GM18519 (cell line): ENCODE data around the gene ARID5B.

ENCODE experiments used
- ATAC-seq: cut with Tn5 transposase; IDR thresholded peaks from one replicate; pipeline ENCODE4 v1.9.1; 2021; ENCODE audit warnings: mild to moderate bottlenecking, moderate library complexity; ENCODE audit not compliant: unreplicated experiment, low FRiP score

Gene ARID5B

GRCh38 chr10:62112300-62112699 lies 210.8 kb downstream of the ARID5B start:
- ATAC-seq = no peak

DNA sequence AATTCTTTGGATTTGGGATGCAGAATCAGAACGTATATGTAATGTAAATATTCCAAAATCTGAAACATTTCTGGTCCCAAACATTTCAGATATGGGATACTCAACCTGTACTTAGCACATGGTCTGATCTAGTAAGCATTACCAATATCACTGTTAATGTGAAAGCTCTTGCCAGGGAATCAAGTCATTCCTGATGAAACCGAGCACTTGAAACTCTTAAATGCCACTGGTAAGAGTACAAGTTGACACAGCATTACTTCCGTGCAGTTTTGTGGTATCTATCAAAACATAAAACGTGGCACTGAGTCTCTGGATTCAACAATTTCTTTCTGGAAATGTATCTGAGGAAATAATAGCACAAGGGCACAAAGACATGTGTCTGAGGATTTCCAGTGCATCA lies 211.5 kb downstream of the ARID5B start:
- no peak for ATAC-seq

DNA sequence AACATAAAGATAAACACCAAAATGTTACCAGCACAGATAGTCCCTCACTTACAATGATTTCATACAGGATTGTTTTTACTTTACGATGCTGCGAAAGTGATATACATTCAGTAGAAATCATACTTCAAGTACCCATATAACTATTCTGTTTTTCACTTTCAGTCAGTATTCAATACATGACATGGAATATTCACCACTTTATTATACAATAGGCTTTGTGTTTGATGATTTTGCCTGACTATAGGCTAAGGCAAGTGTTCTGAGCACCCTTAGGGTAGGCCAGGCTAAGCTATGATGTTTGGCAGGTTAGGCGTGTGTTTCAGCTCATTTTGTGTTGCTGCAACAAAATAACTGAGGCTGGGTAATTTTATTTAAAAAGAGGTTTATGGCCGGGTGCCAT lies 212.2 kb downstream of the ARID5B start:
- ATAC-seq = no peak

DNA sequence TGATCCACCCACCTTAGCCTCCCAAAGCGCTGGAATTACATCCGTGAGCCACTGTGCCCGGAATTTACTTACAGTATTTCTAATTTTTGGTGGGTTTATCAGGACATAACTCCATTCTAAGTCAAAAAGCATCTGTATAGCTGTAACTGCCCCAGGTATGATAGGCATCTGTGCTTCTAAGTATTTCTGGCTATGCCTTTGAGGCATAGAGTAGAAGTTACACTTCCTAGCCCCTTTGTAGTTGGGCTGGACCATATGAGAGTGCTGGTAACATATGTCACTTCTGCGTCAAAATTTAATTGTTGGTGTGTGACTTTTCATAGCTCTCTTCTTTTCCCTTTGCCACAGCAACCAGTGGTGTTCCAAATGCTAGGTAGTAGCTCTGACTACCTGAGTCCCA lies 213.8 kb downstream of the ARID5B start:
- no peak for ATAC-seq

DNA sequence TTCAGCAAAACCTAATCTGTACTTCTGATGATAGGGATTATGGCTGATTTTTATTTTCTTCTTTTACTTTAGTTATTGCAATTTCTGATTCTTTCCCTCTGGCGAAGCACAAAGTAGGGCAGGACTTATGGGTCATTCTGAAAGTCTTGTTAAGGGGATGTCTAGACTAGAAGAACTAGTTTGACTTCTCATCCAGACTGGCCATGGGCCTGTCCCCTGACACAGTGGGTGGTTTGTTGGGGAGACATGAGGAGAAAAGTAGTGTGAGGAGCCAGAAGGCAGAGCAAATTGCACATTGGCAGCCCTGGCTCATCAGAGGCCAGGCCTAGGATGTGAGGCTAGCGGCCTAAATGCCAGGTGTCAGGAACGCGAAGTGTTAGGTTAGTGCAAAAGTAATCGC lies 214.3 kb downstream of the ARID5B start:
- ATAC-seq = no peak

- no peak for ATAC-seq
Observed at GRCh38 chr10:62116896-62117295, 215.4 kb downstream of the ARID5B start.

GRCh38 chr10:62121187-62121530 lies 219.7 kb downstream of the ARID5B start:
- no peak for ATAC-seq

DNA sequence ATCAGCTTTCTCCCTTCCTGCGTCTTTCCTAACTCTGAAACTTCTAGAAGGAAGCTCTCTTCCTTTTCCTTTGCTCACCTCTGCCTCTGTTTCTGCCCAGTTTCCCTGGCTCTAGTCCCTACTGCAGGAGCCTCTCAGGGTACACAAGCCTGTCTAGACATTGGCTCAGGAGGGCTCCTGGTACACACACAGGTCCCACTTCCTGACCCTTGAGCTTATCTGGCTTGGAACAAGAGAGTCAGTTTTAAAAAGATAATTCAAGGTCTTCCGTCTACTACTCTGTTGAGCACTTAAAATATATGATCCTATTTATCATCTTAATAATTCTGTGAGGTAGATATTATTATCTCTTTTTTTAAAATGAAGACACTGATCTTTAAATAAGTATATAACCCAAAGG lies 226.5 kb downstream of the ARID5B start:
- no peak for ATAC-seq

DNA sequence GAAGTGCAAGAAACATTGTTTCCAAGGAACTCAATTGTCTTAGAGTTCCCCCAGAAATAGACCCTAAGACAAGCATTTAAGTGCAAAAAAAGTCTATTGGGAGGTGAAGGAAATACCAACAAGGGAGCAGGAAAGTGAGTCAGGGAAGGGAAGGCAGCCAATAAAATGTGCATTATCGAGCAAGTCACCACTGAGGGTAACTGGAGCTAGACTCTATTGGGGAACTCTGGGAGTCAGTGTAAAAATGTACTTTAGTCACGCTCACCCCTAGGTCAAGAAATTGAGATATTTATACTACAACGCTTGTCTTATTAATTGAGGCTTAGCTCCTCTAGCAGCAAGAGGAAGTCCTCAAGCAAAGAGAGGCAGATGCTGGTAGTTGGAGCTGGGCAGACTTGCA lies 229.4 kb downstream of the ARID5B start:
- ATAC-seq = no peak

DNA sequence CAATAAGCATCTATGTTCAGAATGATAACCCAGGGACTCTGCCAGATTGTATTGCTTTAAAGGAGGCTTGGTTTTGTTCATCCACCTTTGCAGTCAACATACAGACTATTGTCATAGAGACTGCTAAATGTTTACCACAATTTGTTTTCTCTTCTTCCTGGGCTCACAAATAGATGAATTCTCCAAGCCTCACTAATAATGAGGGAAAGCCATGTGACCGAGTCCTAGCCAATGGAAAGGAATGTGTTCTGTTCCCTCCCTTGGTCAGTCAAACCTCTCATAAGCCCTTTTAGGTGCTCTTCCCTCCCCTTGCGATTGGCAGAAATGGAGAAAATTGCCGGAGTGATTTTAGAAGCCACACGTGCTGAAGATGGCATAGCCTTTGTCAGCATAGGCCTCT lies 230.2 kb downstream of the ARID5B start:
- no peak for ATAC-seq

GRCh38 chr10:62133618-62134017 lies 232.1 kb downstream of the ARID5B start:
- peak; percentile 91 for ATAC-seq

DNA sequence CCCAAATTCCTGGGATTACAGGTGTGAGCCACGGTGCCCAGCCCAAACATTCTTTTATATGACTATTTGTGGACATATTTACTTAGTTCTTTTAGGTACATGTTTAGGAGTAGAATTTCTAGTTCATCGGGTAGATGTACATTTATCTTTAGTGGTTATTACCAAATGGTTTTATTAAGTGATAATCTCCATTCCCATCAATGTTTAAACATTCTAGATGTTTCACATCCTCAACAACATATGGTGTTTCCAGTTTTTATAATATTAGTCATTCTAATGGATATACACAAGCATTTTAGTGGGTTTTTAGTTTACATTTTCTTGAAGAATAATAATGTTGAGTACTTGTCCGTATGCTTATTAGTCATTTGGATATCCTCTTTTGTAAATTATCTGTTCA lies 235.4 kb downstream of the ARID5B start:
- no peak for ATAC-seq
